ENCODE data around the gene NKX2-8. TPM values are rescaled to one million over a fixed set of nuclear protein-coding genes. Genes with fewer than 3 reads are reported as not detected.
"Not testable (repeated sequence)": the region's sequence is repeated elsewhere in the genome, so short reads cannot be mapped to it uniquely, and the experiment has no call there.

Gene NKX2-8
- total RNA-seq, 1 donor from 2014 or later, result not detected

DNA sequence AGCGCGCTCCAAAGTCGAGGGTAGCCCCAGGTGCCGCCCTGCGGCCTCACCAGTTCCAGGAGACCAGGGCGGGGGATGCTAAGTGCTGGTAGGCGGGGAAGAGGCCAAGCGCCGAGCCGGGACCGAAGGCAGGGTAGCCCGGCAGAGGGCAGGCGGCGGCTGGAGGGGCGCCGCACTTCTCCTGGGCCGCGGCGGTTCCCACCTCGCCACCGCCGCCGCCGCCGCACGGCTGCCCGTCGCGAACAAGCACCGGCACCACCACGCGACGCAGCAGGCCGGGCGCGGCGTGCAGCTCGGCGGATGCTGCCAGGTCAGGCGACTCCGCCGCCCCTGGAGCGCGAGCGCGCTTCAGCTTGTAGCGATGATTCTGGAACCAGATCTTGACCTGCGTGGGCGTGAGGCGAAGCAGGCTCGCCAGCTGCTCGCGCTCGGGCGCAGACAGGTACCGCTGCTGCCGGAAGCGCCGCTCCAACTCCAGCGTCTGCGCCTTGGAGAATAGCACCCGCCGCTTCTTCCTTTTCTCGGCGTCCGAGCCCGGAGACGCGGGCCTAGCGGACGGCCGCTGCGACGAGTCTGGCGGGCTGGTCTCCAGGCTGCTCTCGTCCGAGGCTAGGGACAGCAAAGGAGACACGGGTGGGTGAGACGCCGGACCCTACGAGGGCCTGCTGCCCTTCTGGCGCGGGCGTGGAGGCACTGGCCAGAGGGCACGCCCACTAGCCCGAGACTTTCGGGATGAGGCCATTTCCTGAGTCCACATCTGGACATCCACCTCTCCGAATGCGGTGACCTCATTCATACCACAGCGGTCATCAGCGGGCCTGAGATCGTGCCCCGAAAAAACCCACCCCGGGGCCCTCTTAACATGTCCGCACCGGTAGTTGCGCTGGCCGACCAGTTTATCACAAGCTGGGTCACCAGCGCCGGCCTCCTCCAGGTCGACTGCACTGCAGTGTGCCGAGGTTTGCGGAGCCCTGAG is 1.3 kb downstream of the NKX2-8 start:
- DNase-seq (ENCODE audit: low spot score), result no peak
- intact Hi-C loops (cut with DNase I), result no loop called here

DNA sequence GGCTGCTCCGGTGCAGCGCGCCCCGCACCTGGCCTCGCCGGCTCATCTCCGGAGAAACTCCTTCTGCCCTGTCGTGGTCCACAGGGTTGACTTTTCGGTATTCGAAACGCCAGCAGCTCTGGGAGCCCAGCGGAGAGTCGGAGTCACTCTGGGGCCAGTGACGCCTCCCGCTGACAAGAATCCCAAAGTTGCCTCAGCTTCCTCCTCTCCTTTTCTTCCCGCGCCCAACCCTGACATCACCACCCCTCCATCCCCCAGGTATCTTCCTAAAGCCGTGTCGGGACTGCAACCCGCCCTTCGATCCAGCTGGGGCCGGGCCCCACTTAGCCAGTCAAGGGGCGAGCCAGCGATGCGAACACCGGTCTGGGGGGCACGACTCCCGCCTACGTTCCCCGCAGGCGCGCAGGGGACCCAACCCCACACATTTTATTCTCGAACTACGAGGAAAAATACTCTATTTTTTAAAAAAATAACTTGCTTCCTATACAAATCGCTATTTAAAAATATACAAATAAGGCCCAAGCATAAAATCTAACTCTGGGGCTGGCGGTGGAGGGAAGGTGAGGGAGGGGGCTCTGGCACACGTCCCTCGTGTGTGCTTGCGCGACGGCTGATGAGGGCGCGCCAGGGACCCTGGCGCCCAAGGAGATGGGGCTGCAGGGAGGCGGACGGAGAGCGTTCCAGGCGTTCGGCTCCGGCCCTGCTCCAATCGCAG is 2.1 kb downstream of the NKX2-8 start:
- DNase-seq (ENCODE audit: low spot score), result no peak
- intact Hi-C loops (cut with DNase I), result no loop called here

GRCh38 chr14:36579573-36580140 is 2.8 kb downstream of the NKX2-8 start:
- intact Hi-C loops (cut with DNase I), result no loop called here
- no peak for DNase-seq (ENCODE audit: low spot score)

GRCh38 chr14:36579001-36579555 is 3.3 kb downstream of the NKX2-8 start:
- intact Hi-C loops (cut with DNase I), result no loop called here
- DNase-seq (ENCODE audit: low spot score), result no peak

- intact Hi-C loops (cut with DNase I), result no loop called here
- no peak for DNase-seq (ENCODE audit: low spot score)
Measured at GRCh38 chr14:36570065-36570464, 12.3 kb downstream of the NKX2-8 start.

DNA sequence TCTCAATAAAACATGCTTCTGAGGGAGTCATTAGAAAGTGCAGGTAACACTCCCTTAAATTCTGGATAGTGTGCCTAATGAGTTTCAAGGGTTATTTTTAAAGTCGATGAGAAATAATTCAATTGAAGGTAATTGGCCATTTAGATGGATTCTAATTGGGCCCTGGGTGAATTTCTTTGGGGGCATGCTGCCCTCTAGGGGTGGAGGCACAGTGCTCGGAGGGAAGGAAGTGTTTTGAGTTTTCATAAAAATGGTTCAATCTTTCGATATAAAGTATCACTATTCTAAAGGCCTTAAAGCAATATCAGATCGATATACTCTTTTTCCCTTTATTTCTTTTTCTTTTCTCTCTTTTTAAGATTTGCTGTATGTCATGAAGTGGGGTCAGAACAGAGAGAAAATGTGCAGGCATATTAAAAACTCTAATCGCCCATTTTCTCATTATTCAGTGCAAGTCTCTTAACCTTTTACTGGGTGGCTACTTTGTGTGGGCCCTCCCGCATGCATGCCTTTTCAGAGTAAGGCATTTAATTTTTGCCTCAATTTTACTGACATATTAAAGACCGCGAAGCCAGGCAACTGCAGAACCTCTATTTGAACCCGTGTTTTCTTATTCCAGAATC is 25.5 kb downstream of the NKX2-8 start:
- no peak for DNase-seq (ENCODE audit: low spot score)
- intact Hi-C loops (cut with DNase I), result loop anchor here (5.0 to 10.0 kb wide), 2 partner anchors 48 to 485 kb away; no protein-coding TSS in a partner anchor

- intact Hi-C loops (cut with DNase I), result loop anchor here (5.0 to 10.0 kb wide), 2 partner anchors 49 to 484 kb away; no protein-coding TSS in a partner anchor
- DNase-seq (ENCODE audit: low spot score), result no peak
Measured at GRCh38 chr14:36555998-36556743, 26.2 kb downstream of the NKX2-8 start.

- intact Hi-C loops (cut with DNase I), result loop anchor here (5.0 to 10.0 kb wide), 2 partner anchors 51 to 389 kb away; no protein-coding TSS in a partner anchor
- DNase-seq (ENCODE audit: low spot score), result no peak
Measured at GRCh38 chr14:36553656-36554260, 28.7 kb downstream of the NKX2-8 start.

GRCh38 chr14:36550899-36551298 is 31.5 kb downstream of the NKX2-8 start:
- no peak for DNase-seq (ENCODE audit: low spot score)
- intact Hi-C loops (cut with DNase I), result loop anchor here (5.0 to 10.0 kb wide), 2 partner anchors 54 to 391 kb away; no protein-coding TSS in a partner anchor

DNA sequence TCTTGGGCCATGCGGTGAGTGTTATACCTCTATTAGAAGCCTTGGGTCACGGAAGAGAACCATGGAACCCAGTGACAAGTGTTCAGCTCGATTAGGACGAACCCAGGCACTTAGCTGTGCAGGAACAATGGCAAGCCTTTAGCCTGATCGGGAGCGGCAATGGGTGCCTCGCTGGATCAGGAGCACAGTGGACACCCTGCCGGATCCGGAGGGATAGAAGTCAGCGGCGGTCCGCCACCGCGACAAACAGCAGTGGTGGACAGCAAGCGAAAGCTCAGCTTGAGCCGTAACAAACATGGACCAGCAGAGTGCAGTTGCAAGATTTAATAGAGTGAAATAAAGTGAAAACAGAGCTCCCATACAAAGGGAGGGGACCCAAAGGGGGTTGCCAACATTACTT is 38.1 kb downstream of the NKX2-8 start:
- intact Hi-C loops (cut with DNase I); DNase-seq (ENCODE audit: low spot score): not testable (repeated sequence)

- DNase-seq (ENCODE audit: low spot score), result no peak
- intact Hi-C loops (cut with DNase I), result no loop called here
Measured at GRCh38 chr14:36538051-36538450, 44.4 kb downstream of the NKX2-8 start.

Other genes with a start within 250 kb of the NKX2-8 start
- gene NKX2-1, start 62.4 kb downstream of the NKX2-8 start, total RNA-seq, result not detected
- gene PAX9, start 79.2 kb upstream of the NKX2-8 start, total RNA-seq, result not detected

Measured in cardiac septum (tissue), 1 donor.